K562 (cell line): ENCODE data around the gene PGBD4. TPM values are rescaled to one million over a fixed set of nuclear protein-coding genes. Genes with fewer than 3 reads are reported as not detected.

ENCODE experiments used
- ATAC-seq: fragments of 200-7000 bp; cut with Tn5 transposase; 3 replicates; pipeline ENCODE4 v1.9.1; 2020; ENCODE audit warnings: moderate library complexity
- BruUV-seq: library from RNA; stranded (reverse); fragments of 400-500 nt; replicated peaks from 2 replicates; lab custom pipeline; 2021; lab: Mats Ljungman, UMichigan
- CTCF ChIA-PET: fragments of 300-600 bp; formaldehyde crosslinking; extraction: SDS; loops from one replicate; lab custom pipeline; 2021; ENCODE audit warnings: low intra/inter-chr PET ratio; lab: Yijun Ruan, JAX
- POLR2A ChIA-PET: fragments of 300-600, 350-650 bp; sonication (Branson Sonifier 250); formaldehyde crosslinking; extraction: SDS; loops from one replicate; lab custom pipeline; 2021; ENCODE audit warnings: antibody characterized with exemption, inconsistent platforms; lab: Yijun Ruan, JAX
- DNase-seq, 4 experiments: peaks; one replicate each; pipeline versions ENCODE4 v3.0.0 to v3.0.0-alpha.2; 2011 to 2018; ENCODE audit warnings: low spot score in 3 of 4, mixed read lengths in 3 of 4; ENCODE audit errors: extremely low read depth in 1 of 4
- FAIRE-seq: peaks from 2 replicates; lab custom pipeline; 2011; peaks lifted over from hg19 to GRCh38; lab: Jason Lieb, UNC
- H2AFZ ChIP-seq: 2 replicates; pipeline ENCODE4 v1.6.0; 2011; ENCODE audit warnings: low read depth, low read length, control low read depth, inconsistent platforms
- H3K27ac ChIP-seq: fragments of 200-600 bp; 3 replicates; pipeline ENCODE4 v1.8.0; 2011; ENCODE audit warnings: low read depth, mild to moderate bottlenecking, control low read depth, inconsistent platforms, low read length, moderate library complexity, mixed read lengths; ENCODE audit errors: extremely low read depth
- H3K27me3 ChIP-seq, 2 experiments: fragments of 300-600 bp in 1 of 2; 2 replicates in 1 of 2; 3 replicates in 1 of 2; pipeline versions ENCODE4 v1.6.0 to v1.8.0; 2011; ENCODE audit warnings: inconsistent platforms in 2 of 2, low read length in 2 of 2, mild to moderate bottlenecking in 1 of 2, mixed read lengths in 1 of 2, moderate library complexity in 1 of 2; ENCODE audit not compliant: control insufficient read depth in 2 of 2, insufficient read depth in 2 of 2
- H3K36me3 ChIP-seq: fragments of 300-600 bp; 3 replicates; pipeline ENCODE4 v1.8.0; 2011; ENCODE audit warnings: mild to moderate bottlenecking, low read length, inconsistent platforms; ENCODE audit not compliant: control insufficient read depth, insufficient read depth
- H3K4me1 ChIP-seq, 2 experiments: fragments of 200-600 bp in 1 of 2; replicated peaks in 1 of 2; 2 replicates in 1 of 2; 3 replicates in 1 of 2; pipeline versions ENCODE4 v1.5.1 to v1.8.0; 2011; ENCODE audit warnings: inconsistent platforms in 2 of 2, low read length in 2 of 2, mild to moderate bottlenecking in 1 of 2, mixed read lengths in 1 of 2, moderate library complexity in 1 of 2; ENCODE audit not compliant: control insufficient read depth in 2 of 2, insufficient read depth in 2 of 2
- H3K4me2 ChIP-seq: 2 replicates; pipeline ENCODE4 v1.6.1; 2011; ENCODE audit warnings: low read length, control low read depth, inconsistent platforms, mixed read lengths; ENCODE audit not compliant: insufficient read depth
- H3K4me3 ChIP-seq: fragments of 200-600 bp; sonication (generic), shearing (Covaris generic); 2 replicates; pipeline ENCODE4 v1.5.1; 2016; ENCODE audit warnings: control low read depth, inconsistent platforms
- H3K79me2 ChIP-seq: fragments of 200-600 bp; 3 replicates; pipeline ENCODE4 v1.8.0; 2011; ENCODE audit warnings: low read length, inconsistent platforms; ENCODE audit not compliant: control insufficient read depth, insufficient read depth
- H3K9ac ChIP-seq, 2 experiments: 2 replicates each; pipeline versions ENCODE4 v1.6.0 to v1.6.1; 2011; ENCODE audit warnings: low read depth in 2 of 2, low read length in 2 of 2, control low read depth in 1 of 2, inconsistent platforms in 1 of 2, mild to moderate bottlenecking in 1 of 2, mixed read lengths in 1 of 2; ENCODE audit not compliant: insufficient read depth in 1 of 2
- H3K9me1 ChIP-seq: one replicate; pipeline ENCODE4 v1.6.0; 2011; ENCODE audit warnings: inconsistent platforms, mild to moderate bottlenecking, low read length, moderate library complexity; ENCODE audit not compliant: control insufficient read depth, insufficient read depth
- H3K9me3 ChIP-seq: replicated peaks from 2 replicates; pipeline ENCODE4 v1.5.1; 2011; ENCODE audit warnings: low read depth, low read length, inconsistent platforms; ENCODE audit not compliant: control insufficient read depth, insufficient read depth
- H4K20me1 ChIP-seq: replicated peaks from 2 replicates; pipeline ENCODE4 v1.6.1; 2011; ENCODE audit warnings: low read length, inconsistent platforms, mixed read lengths; ENCODE audit not compliant: control insufficient read depth, insufficient read depth
- HNRNPH1 ChIP-seq: fragments of 200-400 bp; formaldehyde crosslinking; optimal IDR thresholded peaks from 2 replicates; pipeline ENCODE3; 2017; ENCODE audit warnings: low read depth, mild to moderate bottlenecking, low read length, moderate library complexity
- MCM3 ChIP-seq: fragments of 450-650 bp; IDR thresholded peaks from 2 replicates; pipeline ENCODE4 v1.6.1; 2016
- RFX5 ChIP-seq: IDR thresholded peaks from 2 replicates; pipeline ENCODE4 v1.6.1; 2011; ENCODE audit warnings: low read depth, mild to moderate bottlenecking, improper control_type of control experiment, low read length
- SNRNP70 ChIP-seq: fragments of 200-400 bp; formaldehyde crosslinking; optimal IDR thresholded peaks from 2 replicates; pipeline ENCODE3; 2017; ENCODE audit warnings: low read depth, low read length
- WGBS: fragments of 100-300 bp; shearing (Covaris generic); methylation state at CpG from one replicate; pipeline ENCODE4 v1.1.6; 2016; ENCODE audit warnings: low coverage, mixed read lengths; ENCODE audit not compliant: insufficient coverage; ENCODE audit errors: missing lambda C conversion rate; 5-methylcytosine and 5-hydroxymethylcytosine counted together
- in situ Hi-C: fragments of 300-500 bp; cut with MboI; formaldehyde crosslinking; loops from 4 replicates; pipeline ENCODE4 v1.15.0; 2018; ENCODE audit warnings: inconsistent platforms, mixed read lengths
- intact Hi-C: fragments of 100-400 bp; cut with micrococcal nuclease; formaldehyde crosslinking; loops from 2 replicates; pipeline ENCODE4 v1.14.2; 2022
- polyA plus RNA-seq, 8 experiments: library from polyadenylated mRNA; depleted of rRNA in 4 of 8; stranded (reverse) in 5 of 8; unstranded in 3 of 8; fragments of >200 nt; fragmentation: Nextera tagmentation in 2 of 8; fragmentation: Illumina TruSeq in 1 of 8; extraction: Ambion mirVana in 2 of 8; extraction: Trizol in 1 of 8; gene quantifications; 2 replicates each; pipeline versions ENCODE4 v1.2.1 to v1.2.3, GENCODE V29; 2011 to 2014; ENCODE audit warnings: inconsistent platforms in 1 of 8, missing spikeins in 1 of 8
- total RNA-seq, 7 experiments: library from RNA; depleted of rRNA in 6 of 7; stranded (reverse); fragments of >200 nt in 6 of 7; fragmentation: Illumina TruSeq in 2 of 7; extraction: Trizol in 2 of 7; gene quantifications; 2 replicates each; pipeline versions ENCODE4 v1.2.1 to v1.2.3, GENCODE V29; 2011 to 2021; ENCODE audit warnings: low replicate concordance in 1 of 7
- TF ChIP-seq, protein P1 (sequence below): fragments of 250-450 bp; sonication (Bioruptor Pico); IDR thresholded peaks from 2 replicates; pipeline ENCODE4 v1.8.0; 2021; ENCODE audit warnings: mild to moderate bottlenecking, moderate library complexity

Gene PGBD4
- total and polyA plus RNA-seq, 9 of the 15 experiments (the other 6 are each of a cell fraction or from before 2014, with no cell fraction given) = 2.1 to 4.9 (median 2.7) TPM

DNA sequence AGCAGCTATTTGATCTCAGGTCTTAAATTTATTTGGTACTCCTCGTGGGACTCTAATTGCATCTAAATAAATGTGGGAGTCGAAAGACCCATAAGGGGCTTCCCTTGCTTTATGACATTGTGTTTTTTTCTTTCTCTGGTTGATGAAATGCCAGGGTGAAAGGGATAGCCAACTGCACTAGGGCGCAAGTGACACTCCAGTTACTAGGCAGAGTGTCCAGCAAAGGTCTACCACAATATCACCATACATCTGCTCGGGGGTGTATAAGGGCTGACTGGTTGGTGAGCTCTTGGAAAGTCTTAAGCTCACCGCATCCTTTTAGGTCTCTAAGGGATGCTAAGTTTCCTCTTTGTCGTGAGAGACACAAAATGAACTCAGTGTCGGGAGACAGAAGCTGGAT, 54.0 kb downstream of the PGBD4 start:
- ATAC-seq (no peak), DNase-seq (no peak), FAIRE-seq (no peak)
- Histone ChIP-seq H3K79me2 (no peaks in the 10 kb centered on the region), H3K27me3 (no peaks in the 10 kb centered on the region), H3K9me3 (peaks cover 7% of the 10 kb centered on the region), H3K4me1 (no peaks in the 10 kb centered on the region), H3K9ac (no peak overlapping the region), H3K36me3 (peaks cover 17% of the 10 kb centered on the region), H3K27ac (no peak overlapping the region), H4K20me1 (no peaks in the 10 kb centered on the region), H3K9me1 (no peaks in the 10 kb centered on the region), H3K4me3 (no peak overlapping the region), H3K4me2 (no peak overlapping the region), H2AFZ (no peak overlapping the region)
- intact Hi-C loops = no loop called here
- 90% methylated on average over 7 of the region's 7 CpGs for WGBS
- BruUV-seq = no TSS peak
- in situ Hi-C loops = no loop called here
- ChIA-PET CTCF (no interaction called here), POLR2A (no interaction called here)
- TF ChIP-seq HNRNPH1 (no peak), SNRNP70 (no peak), RFX5 (0 out of 2 replicates have a peak, but pooled peaks have one; percentile 48), MCM3 (no peak)
- TF ChIP-seq, protein P1, sequence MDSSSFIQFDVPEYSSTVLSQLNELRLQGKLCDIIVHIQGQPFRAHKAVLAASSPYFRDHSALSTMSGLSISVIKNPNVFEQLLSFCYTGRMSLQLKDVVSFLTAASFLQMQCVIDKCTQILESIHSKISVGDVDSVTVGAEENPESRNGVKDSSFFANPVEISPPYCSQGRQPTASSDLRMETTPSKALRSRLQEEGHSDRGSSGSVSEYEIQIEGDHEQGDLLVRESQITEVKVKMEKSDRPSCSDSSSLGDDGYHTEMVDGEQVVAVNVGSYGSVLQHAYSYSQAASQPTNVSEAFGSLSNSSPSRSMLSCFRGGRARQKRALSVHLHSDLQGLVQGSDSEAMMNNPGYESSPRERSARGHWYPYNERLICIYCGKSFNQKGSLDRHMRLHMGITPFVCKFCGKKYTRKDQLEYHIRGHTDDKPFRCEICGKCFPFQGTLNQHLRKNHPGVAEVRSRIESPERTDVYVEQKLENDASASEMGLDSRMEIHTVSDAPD (CRISPR knock-in tag) = no peak

Other genes with a start within 250 kb of the PGBD4 start
Only the 7 nearest of the 8 such genes appear.
- not detected in 2 replicates for gene CHRM5, start 133.6 kb upstream of the PGBD4 start, total RNA-seq (2014; rRNA removed)
- gene CHRM5, start 133.6 kb upstream of the PGBD4 start, total RNA-seq (2014; rRNA removed; fragmentation: Illumina TruSeq; extraction: Trizol) = not detected in 2 replicates
- not detected in 2 replicates for gene CHRM5, start 133.6 kb upstream of the PGBD4 start, total RNA-seq (2015; rRNA removed; fragmentation: Illumina TruSeq; extraction: Trizol)
- gene CHRM5, start 133.6 kb upstream of the PGBD4 start, total RNA-seq (2021) = not detected in 2 replicates
- gene CHRM5, start 133.6 kb upstream of the PGBD4 start, polyA plus RNA-seq (2011; rRNA removed) = not detected in 2 replicates
- not detected in 2 replicates for gene CHRM5, start 133.6 kb upstream of the PGBD4 start, polyA plus RNA-seq (2014; fragmentation: Illumina TruSeq; extraction: Trizol)
- gene CHRM5, start 133.6 kb upstream of the PGBD4 start, polyA plus RNA-seq (2014; fragmentation: Nextera tagmentation; extraction: Ambion mirVana) = not detected
- not detected in 2 replicates for gene CHRM5, start 133.6 kb upstream of the PGBD4 start, polyA plus RNA-seq (2014; rRNA removed)
- gene AVEN, start 62.9 kb upstream of the PGBD4 start, total RNA-seq (2014; rRNA removed) = 4.7 and 6.4 TPM in 2 replicates
- 5.5 and 5.6 TPM in 2 replicates for gene AVEN, start 62.9 kb upstream of the PGBD4 start, total RNA-seq (2014; rRNA removed; fragmentation: Illumina TruSeq; extraction: Trizol)
- 3.7 and 3.9 TPM in 2 replicates for gene AVEN, start 62.9 kb upstream of the PGBD4 start, total RNA-seq (2015; rRNA removed; fragmentation: Illumina TruSeq; extraction: Trizol)
- gene AVEN, start 62.9 kb upstream of the PGBD4 start, total RNA-seq (2021) = 3.7 and 4.8 TPM in 2 replicates
- 2.8 and 2.9 TPM in 2 replicates for gene AVEN, start 62.9 kb upstream of the PGBD4 start, polyA plus RNA-seq (2011; rRNA removed)
- 3.2 and 4.8 TPM in 2 replicates for gene AVEN, start 62.9 kb upstream of the PGBD4 start, polyA plus RNA-seq (2014; fragmentation: Illumina TruSeq; extraction: Trizol)
- gene AVEN, start 62.9 kb upstream of the PGBD4 start, polyA plus RNA-seq (2014; fragmentation: Nextera tagmentation; extraction: Ambion mirVana) = 1 to 10 TPM; 1.5 to 1.9 TPM
- gene AVEN, start 62.9 kb upstream of the PGBD4 start, polyA plus RNA-seq (2014; rRNA removed) = 3.3 and 4.7 TPM in 2 replicates
- gene EMC7, start 221 bp upstream of the PGBD4 start, total RNA-seq (2014; rRNA removed) = 33.5 and 34.1 TPM in 2 replicates
- gene EMC7, start 221 bp upstream of the PGBD4 start, total RNA-seq (2014; rRNA removed; fragmentation: Illumina TruSeq; extraction: Trizol) = 43.2 and 50.4 TPM in 2 replicates
- gene EMC7, start 221 bp upstream of the PGBD4 start, total RNA-seq (2015; rRNA removed; fragmentation: Illumina TruSeq; extraction: Trizol) = 44.8 and 49.7 TPM in 2 replicates
- 56.4 and 63.7 TPM in 2 replicates for gene EMC7, start 221 bp upstream of the PGBD4 start, total RNA-seq (2021)
- 64.2 and 80.2 TPM in 2 replicates for gene EMC7, start 221 bp upstream of the PGBD4 start, polyA plus RNA-seq (2011; rRNA removed)
- gene EMC7, start 221 bp upstream of the PGBD4 start, polyA plus RNA-seq (2014; fragmentation: Illumina TruSeq; extraction: Trizol) = 92.8 and 102 TPM in 2 replicates
- 10 to 100 TPM; 25.8 to 48.3 TPM for gene EMC7, start 221 bp upstream of the PGBD4 start, polyA plus RNA-seq (2014; fragmentation: Nextera tagmentation; extraction: Ambion mirVana)
- gene EMC7, start 221 bp upstream of the PGBD4 start, polyA plus RNA-seq (2014; rRNA removed) = 64.3 and 73.1 TPM in 2 replicates
- gene KATNBL1, start 108.0 kb downstream of the PGBD4 start, total RNA-seq (2014; rRNA removed) = 21.2 and 21.3 TPM in 2 replicates
- 40.0 and 51.1 TPM in 2 replicates for gene KATNBL1, start 108.0 kb downstream of the PGBD4 start, total RNA-seq (2014; rRNA removed; fragmentation: Illumina TruSeq; extraction: Trizol)
- 34.3 and 40.2 TPM in 2 replicates for gene KATNBL1, start 108.0 kb downstream of the PGBD4 start, total RNA-seq (2015; rRNA removed; fragmentation: Illumina TruSeq; extraction: Trizol)
- gene KATNBL1, start 108.0 kb downstream of the PGBD4 start, total RNA-seq (2021) = 27.8 and 30.0 TPM in 2 replicates
- gene KATNBL1, start 108.0 kb downstream of the PGBD4 start, polyA plus RNA-seq (2011; rRNA removed) = 43.5 and 46.0 TPM in 2 replicates
- gene KATNBL1, start 108.0 kb downstream of the PGBD4 start, polyA plus RNA-seq (2014; fragmentation: Illumina TruSeq; extraction: Trizol) = 18.2 and 22.3 TPM in 2 replicates
- gene KATNBL1, start 108.0 kb downstream of the PGBD4 start, polyA plus RNA-seq (2014; fragmentation: Nextera tagmentation; extraction: Ambion mirVana) = 10 to 100 TPM in 1 of 2 experiments, 1 to 10 TPM in 1; 6.6 to 10.6 TPM
- gene KATNBL1, start 108.0 kb downstream of the PGBD4 start, polyA plus RNA-seq (2014; rRNA removed) = 24.0 and 27.7 TPM in 2 replicates
- gene EMC4, start 122.9 kb downstream of the PGBD4 start, total RNA-seq (2014; rRNA removed) = 143 and 189 TPM in 2 replicates
- gene EMC4, start 122.9 kb downstream of the PGBD4 start, total RNA-seq (2014; rRNA removed; fragmentation: Illumina TruSeq; extraction: Trizol) = 104 and 107 TPM in 2 replicates
- gene EMC4, start 122.9 kb downstream of the PGBD4 start, total RNA-seq (2015; rRNA removed; fragmentation: Illumina TruSeq; extraction: Trizol) = 99.8 and 111 TPM in 2 replicates
- 98.2 and 102 TPM in 2 replicates for gene EMC4, start 122.9 kb downstream of the PGBD4 start, total RNA-seq (2021)
- gene EMC4, start 122.9 kb downstream of the PGBD4 start, polyA plus RNA-seq (2011; rRNA removed) = 83.3 and 88.4 TPM in 2 replicates
- 130 and 139 TPM in 2 replicates for gene EMC4, start 122.9 kb downstream of the PGBD4 start, polyA plus RNA-seq (2014; fragmentation: Illumina TruSeq; extraction: Trizol)
- 10 to 100 TPM; 46.0 to 59.3 TPM for gene EMC4, start 122.9 kb downstream of the PGBD4 start, polyA plus RNA-seq (2014; fragmentation: Nextera tagmentation; extraction: Ambion mirVana)
- gene EMC4, start 122.9 kb downstream of the PGBD4 start, polyA plus RNA-seq (2014; rRNA removed) = 137 and 181 TPM in 2 replicates
- 4.9 and 5.4 TPM in 2 replicates for gene SLC12A6, start 235.7 kb downstream of the PGBD4 start, total RNA-seq (2014; rRNA removed)
- gene SLC12A6, start 235.7 kb downstream of the PGBD4 start, total RNA-seq (2014; rRNA removed; fragmentation: Illumina TruSeq; extraction: Trizol) = 8.0 and 9.9 TPM in 2 replicates
- gene SLC12A6, start 235.7 kb downstream of the PGBD4 start, total RNA-seq (2015; rRNA removed; fragmentation: Illumina TruSeq; extraction: Trizol) = 6.7 and 7.6 TPM in 2 replicates
- gene SLC12A6, start 235.7 kb downstream of the PGBD4 start, total RNA-seq (2021) = 9.0 and 9.4 TPM in 2 replicates
- 16.3 and 16.4 TPM in 2 replicates for gene SLC12A6, start 235.7 kb downstream of the PGBD4 start, polyA plus RNA-seq (2011; rRNA removed)
- gene SLC12A6, start 235.7 kb downstream of the PGBD4 start, polyA plus RNA-seq (2014; fragmentation: Illumina TruSeq; extraction: Trizol) = 9.5 and 10.2 TPM in 2 replicates
- gene SLC12A6, start 235.7 kb downstream of the PGBD4 start, polyA plus RNA-seq (2014; fragmentation: Nextera tagmentation; extraction: Ambion mirVana) = 1 to 10 TPM; 1.4 to 2.2 TPM
- 5.7 and 7.5 TPM in 2 replicates for gene SLC12A6, start 235.7 kb downstream of the PGBD4 start, polyA plus RNA-seq (2014; rRNA removed)
- gene NOP10, start 241.1 kb downstream of the PGBD4 start, total RNA-seq (2014; rRNA removed) = 252 and 327 TPM in 2 replicates
- 442 and 449 TPM in 2 replicates for gene NOP10, start 241.1 kb downstream of the PGBD4 start, total RNA-seq (2014; rRNA removed; fragmentation: Illumina TruSeq; extraction: Trizol)
- gene NOP10, start 241.1 kb downstream of the PGBD4 start, total RNA-seq (2015; rRNA removed; fragmentation: Illumina TruSeq; extraction: Trizol) = 420 and 437 TPM in 2 replicates
- gene NOP10, start 241.1 kb downstream of the PGBD4 start, total RNA-seq (2021) = 250 and 262 TPM in 2 replicates
- gene NOP10, start 241.1 kb downstream of the PGBD4 start, polyA plus RNA-seq (2011; rRNA removed) = 616 and 642 TPM in 2 replicates
- 570 and 631 TPM in 2 replicates for gene NOP10, start 241.1 kb downstream of the PGBD4 start, polyA plus RNA-seq (2014; fragmentation: Illumina TruSeq; extraction: Trizol)
- gene NOP10, start 241.1 kb downstream of the PGBD4 start, polyA plus RNA-seq (2014; fragmentation: Nextera tagmentation; extraction: Ambion mirVana) = 1,000 to 10,000 TPM; 1,599 to 1,663 TPM
- gene NOP10, start 241.1 kb downstream of the PGBD4 start, polyA plus RNA-seq (2014; rRNA removed) = 428 and 573 TPM in 2 replicates